Measurements from ENCODE around the gene SLC44A5. TPM values are rescaled to one million over a fixed set of nuclear protein-coding genes. Genes with fewer than 3 reads are reported as not detected.

SLC44A5 gene
- total RNA-seq, 4 donors from 2014 or later = 0.19 to 12.8 (median 2.6) TPM

DNA sequence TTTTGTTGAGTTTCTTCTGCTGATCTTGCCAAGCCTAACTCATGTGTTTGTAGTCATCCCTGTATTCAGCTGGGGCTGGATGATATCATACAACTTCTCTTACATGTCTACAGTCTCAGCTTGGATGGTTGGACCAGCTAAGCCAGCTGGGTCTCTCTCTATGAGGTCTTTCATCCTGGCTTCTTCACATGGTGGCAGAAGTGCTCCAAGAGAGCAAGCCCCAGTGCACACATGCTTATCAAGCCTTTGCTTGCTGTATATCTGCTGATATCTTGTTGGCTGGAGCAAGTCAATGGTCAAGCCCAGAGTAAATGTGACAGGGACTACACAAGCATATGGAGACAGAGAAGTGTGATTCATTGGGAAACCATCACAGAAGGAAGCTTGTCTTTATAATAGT lies 29.2 kb upstream of the SLC44A5 start:
- no peak for TF ChIP-seq CTCF (IDR thresholded peaks at IDR 0.05)
- TF ChIP-seq POLR2A (IDR thresholded peaks at IDR 0.05) = no peak
- H3K4me3 ChIP-seq = no peak overlapping the region
- no peaks in the 10 kb centered on the region for H3K9me3 ChIP-seq
- no peaks in the 10 kb centered on the region for H3K36me3 ChIP-seq
- intact Hi-C loops (cut with DNase I) = no loop called here
- peak overlapping the region in 1 of 4 donors; percentile 34 for H3K27ac ChIP-seq
- DNase-seq = no peak
- no peaks in the 10 kb centered on the region for H3K27me3 ChIP-seq
- peaks cover 0 to 35% (median 4%) of the 10 kb centered on the region in 3 donors for H3K4me1 ChIP-seq

GRCh38 chr1:75632350-75632949 lies 21.5 kb upstream of the SLC44A5 start:
- DNase-seq = no peak
- TF ChIP-seq POLR2A (IDR thresholded peaks at IDR 0.05) (no peak), CTCF (IDR thresholded peaks at IDR 0.05) (peak; percentile 21 to 72 (median 56))
- Histone ChIP-seq H3K4me3 (no peak overlapping the region), H3K27ac (no peak overlapping the region), H3K4me1 (no peaks in the 10 kb centered on the region), H3K27me3 (peaks cover 0 to 1% (median 0%) of the 10 kb centered on the region in 4 donors), H3K36me3 (no peaks in the 10 kb centered on the region), H3K9me3 (no peaks in the 10 kb centered on the region)
- WGBS, 2 donors = 43 to 46% methylated on average over 2 of the region's 2 CpGs
- intact Hi-C loops (cut with DNase I) = no loop called here

- Histone ChIP-seq H3K36me3 (no peaks in the 10 kb centered on the region), H3K4me3 (no peak overlapping the region), H3K27ac (no peak overlapping the region), H3K9me3 (no peaks in the 10 kb centered on the region), H3K27me3 (peaks cover 0 to 9% (median 0%) of the 10 kb centered on the region in 4 donors), H3K4me1 (no peaks in the 10 kb centered on the region)
- TF ChIP-seq CTCF (IDR thresholded peaks at IDR 0.05) (no peak), POLR2A (IDR thresholded peaks at IDR 0.05) (no peak)
- intact Hi-C loops (cut with DNase I) = no loop called here
- 73 to 86% methylated on average over 1 of the region's 1 CpG for WGBS, 2 donors
- no peak for DNase-seq
Observed at GRCh38 chr1:75630998-75631397, 20.1 kb upstream of the SLC44A5 start.

GRCh38 chr1:75630004-75630594 lies 19.2 kb upstream of the SLC44A5 start:
- intact Hi-C loops (cut with DNase I) = no loop called here
- Histone ChIP-seq H3K4me1 (no peaks in the 10 kb centered on the region), H3K9me3 (no peaks in the 10 kb centered on the region), H3K27me3 (peaks cover 0 to 10% (median 0%) of the 10 kb centered on the region in 4 donors), H3K36me3 (no peaks in the 10 kb centered on the region), H3K4me3 (no peak overlapping the region), H3K27ac (no peak overlapping the region)
- WGBS, 2 donors = 56 to 70% methylated on average over 3 of the region's 3 CpGs
- no peak for TF ChIP-seq POLR2A (IDR thresholded peaks at IDR 0.05)
- no peak for TF ChIP-seq CTCF (IDR thresholded peaks at IDR 0.05)
- no peak for DNase-seq

- no peaks in the 10 kb centered on the region for H3K36me3 ChIP-seq
- DNase-seq = no peak
- no peaks in the 10 kb centered on the region for H3K9me3 ChIP-seq
- no peak overlapping the region for H3K27ac ChIP-seq
- intact Hi-C loops (cut with DNase I) = no loop called here
- H3K27me3 ChIP-seq = peaks cover 0 to 16% (median 0%) of the 10 kb centered on the region in 4 donors
- H3K4me3 ChIP-seq = no peak overlapping the region
- WGBS, 2 donors = 53 to 64% methylated on average over 3 of the region's 3 CpGs
- TF ChIP-seq CTCF (IDR thresholded peaks at IDR 0.05) = no peak
- no peak for TF ChIP-seq POLR2A (IDR thresholded peaks at IDR 0.05)
- no peaks in the 10 kb centered on the region for H3K4me1 ChIP-seq
Observed at GRCh38 chr1:75625795-75626194, 14.9 kb upstream of the SLC44A5 start.
